SK-N-SH treated with all-trans-retinoic acid at 6 μM for 48 hours (cell line): ENCODE data around the gene DEDD2.

Experiments
- ATAC-seq: fragments of 200-7000 bp; cut with Tn5 transposase; 3 replicates; pipeline ENCODE4 v1.9.1; 2020; ENCODE audit warnings: mild to moderate bottlenecking, moderate library complexity
- ARNTL ChIP-seq: fragments of 450-650 bp; formaldehyde crosslinking; IDR thresholded peaks from 2 replicates; pipeline ENCODE4 v1.5.0; 2020; ENCODE audit warnings: low read depth, mild to moderate bottlenecking, moderate library complexity, borderline replicate concordance
- BACH2 ChIP-seq: fragments of 250-450 bp; sonication (Bioruptor Pico); IDR thresholded peaks from 2 replicates; pipeline ENCODE4 v1.9.0; 2021; ENCODE audit warnings: mild to moderate bottlenecking, borderline replicate concordance
- CSDC2 ChIP-seq: fragments of 250-450 bp; sonication (Bioruptor Pico); IDR thresholded peaks from 2 replicates; pipeline ENCODE4 v1.5.0; 2020; ENCODE audit warnings: mild to moderate bottlenecking, moderate library complexity
- ESRRG ChIP-seq: fragments of 250-450 bp; sonication (Bioruptor Pico); IDR thresholded peaks from 2 replicates; pipeline ENCODE4 v1.6.1; 2021; ENCODE audit warnings: mild to moderate bottlenecking
- GLIS3 ChIP-seq: fragments of 250-450 bp; sonication (Bioruptor Pico); IDR thresholded peaks from 2 replicates; pipeline ENCODE4 v1.5.0; 2020; ENCODE audit warnings: mild to moderate bottlenecking, moderate library complexity
- ISL1 ChIP-seq: fragments of 250-450 bp; sonication (Bioruptor Pico); IDR thresholded peaks from 2 replicates; pipeline ENCODE4 v2.1.2; 2022; ENCODE audit warnings: mild to moderate bottlenecking, moderate library complexity
- OSR1 ChIP-seq: fragments of 250-450 bp; sonication (Bioruptor Pico); IDR thresholded peaks from 2 replicates; pipeline ENCODE4 v1.8.0; 2022; ENCODE audit warnings: moderate library complexity, mild to moderate bottlenecking, inconsistent platforms
- PPARA ChIP-seq: fragments of 250-450 bp; sonication (Bioruptor Pico); IDR thresholded peaks from 2 replicates; pipeline ENCODE4 v1.5.0; 2020; ENCODE audit warnings: mild to moderate bottlenecking, borderline replicate concordance
- RARB ChIP-seq: fragments of 250-450 bp; sonication (Bioruptor Pico); IDR thresholded peaks from 2 replicates; pipeline ENCODE4 v1.8.0; 2021; ENCODE audit warnings: mild to moderate bottlenecking, moderate library complexity
- TCF4 ChIP-seq: fragments of 250-450 bp; sonication (Bioruptor Pico); IDR thresholded peaks from 2 replicates; pipeline ENCODE4 v1.8.0; 2021; ENCODE audit warnings: mild to moderate bottlenecking, moderate library complexity, borderline replicate concordance
- TOX ChIP-seq: fragments of 250-450 bp; sonication (Bioruptor Pico); IDR thresholded peaks from 2 replicates; pipeline ENCODE4 v1.8.0; 2021; ENCODE audit warnings: mild to moderate bottlenecking, moderate library complexity, borderline replicate concordance
- ZC3H10 ChIP-seq: fragments of 250-450 bp; sonication (Bioruptor Pico); IDR thresholded peaks from 2 replicates; pipeline ENCODE4 v1.5.1; 2021; ENCODE audit warnings: mild to moderate bottlenecking, moderate library complexity
- ZFP3 ChIP-seq: fragments of 250-450 bp; sonication (Bioruptor Pico); IDR thresholded peaks from 2 replicates; pipeline ENCODE4 v1.5.0; 2020; ENCODE audit warnings: mild to moderate bottlenecking, moderate library complexity
- ZFP30 ChIP-seq: fragments of 450-650 bp; formaldehyde crosslinking; IDR thresholded peaks from 2 replicates; pipeline ENCODE4 v1.5.0; 2022; ENCODE audit warnings: mild to moderate bottlenecking, moderate library complexity
- ZNF565 ChIP-seq: fragments of 450-650 bp; formaldehyde crosslinking; conservative IDR thresholded peaks from 2 replicates; pipeline ENCODE4 v1.5.0; 2020; ENCODE audit warnings: low read depth, mild to moderate bottlenecking, moderate library complexity
- ZNF70 ChIP-seq: fragments of 450-650 bp; formaldehyde crosslinking; IDR thresholded peaks from 2 replicates; pipeline ENCODE4 v1.5.0; 2020; ENCODE audit warnings: mild to moderate bottlenecking, moderate library complexity
- ZNF8 ChIP-seq: fragments of 450-650 bp; formaldehyde crosslinking; IDR thresholded peaks from 2 replicates; pipeline ENCODE4 v1.5.0; 2020; ENCODE audit warnings: mild to moderate bottlenecking, moderate library complexity
- TF ChIP-seq, protein P1 (sequence below): fragments of 250-450 bp; sonication (Bioruptor Pico); IDR thresholded peaks from 2 replicates; pipeline ENCODE4 v1.8.0; 2020; ENCODE audit warnings: mild to moderate bottlenecking, moderate library complexity, borderline replicate concordance
- TF ChIP-seq, protein P2 (sequence below): fragments of 250-450 bp; sonication (Bioruptor Pico); IDR thresholded peaks from 2 replicates; pipeline ENCODE4 v1.8.0; 2021; ENCODE audit warnings: low read depth, mild to moderate bottlenecking, moderate library complexity, borderline replicate concordance
- TF ChIP-seq, protein P3 (sequence below): fragments of 250-450 bp; sonication (Bioruptor Pico); IDR thresholded peaks from 2 replicates; pipeline ENCODE4 v1.5.0; 2020; ENCODE audit warnings: mild to moderate bottlenecking, moderate library complexity
- TF ChIP-seq, protein P4 (sequence below): fragments of 250-450 bp; sonication (Bioruptor Pico); IDR thresholded peaks from 2 replicates; pipeline ENCODE4 v1.5.1; 2020; ENCODE audit warnings: low read depth, mild to moderate bottlenecking, moderate library complexity
- TF ChIP-seq, protein P5 (sequence below): fragments of 250-450 bp; sonication (Bioruptor Pico); IDR thresholded peaks from 2 replicates; pipeline ENCODE4 v1.5.1; 2021; ENCODE audit warnings: mild to moderate bottlenecking, moderate library complexity

The DEDD2 gene

DNA sequence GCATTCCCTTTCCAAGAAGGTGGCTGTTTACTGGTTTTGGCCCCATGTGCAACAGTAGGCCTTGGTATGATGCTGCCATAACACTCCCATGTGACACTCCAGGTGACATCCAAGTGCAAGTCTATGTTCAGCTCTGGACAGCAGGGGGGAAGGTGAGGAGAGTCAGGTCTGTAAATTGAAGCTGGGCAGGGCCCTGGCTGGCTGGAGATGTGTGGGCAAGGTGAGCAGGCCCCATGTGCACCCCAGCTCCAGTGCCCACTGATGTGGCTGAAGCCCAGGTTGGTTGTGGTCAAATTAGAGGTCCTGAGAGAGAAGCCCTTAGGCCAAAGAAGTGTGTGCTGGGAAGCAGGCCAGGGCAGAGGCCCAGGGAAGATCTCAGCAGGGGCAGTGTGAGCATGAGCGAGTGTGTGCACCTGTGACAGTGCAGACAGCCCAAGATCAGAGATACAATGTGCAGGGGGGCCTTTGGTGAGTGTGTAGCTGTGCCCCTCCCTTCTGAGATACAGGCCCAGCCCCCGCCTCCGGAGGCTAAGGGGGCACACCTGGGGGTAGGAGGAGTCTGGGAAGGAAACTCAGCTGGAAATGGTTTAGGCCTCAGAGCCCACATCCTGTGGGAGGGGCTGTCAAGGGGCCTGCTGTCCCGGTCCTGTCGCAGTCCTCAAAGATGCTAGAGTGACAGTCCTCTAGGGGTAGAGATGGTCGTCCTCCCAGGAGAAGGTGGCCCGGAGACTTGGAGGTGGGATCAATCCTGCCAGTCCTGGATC lies 18.6 kb downstream of the DEDD2 start:
- TF ChIP-seq ZC3H10: no peak
- TF ChIP-seq ARNTL: no peak
- TF ChIP-seq GLIS3 (CRISPR knock-in tag): no peak
- TF ChIP-seq ZFP3 (CRISPR knock-in tag): no peak
- no peak for TF ChIP-seq TOX (CRISPR knock-in tag)
- TF ChIP-seq, protein P1, sequence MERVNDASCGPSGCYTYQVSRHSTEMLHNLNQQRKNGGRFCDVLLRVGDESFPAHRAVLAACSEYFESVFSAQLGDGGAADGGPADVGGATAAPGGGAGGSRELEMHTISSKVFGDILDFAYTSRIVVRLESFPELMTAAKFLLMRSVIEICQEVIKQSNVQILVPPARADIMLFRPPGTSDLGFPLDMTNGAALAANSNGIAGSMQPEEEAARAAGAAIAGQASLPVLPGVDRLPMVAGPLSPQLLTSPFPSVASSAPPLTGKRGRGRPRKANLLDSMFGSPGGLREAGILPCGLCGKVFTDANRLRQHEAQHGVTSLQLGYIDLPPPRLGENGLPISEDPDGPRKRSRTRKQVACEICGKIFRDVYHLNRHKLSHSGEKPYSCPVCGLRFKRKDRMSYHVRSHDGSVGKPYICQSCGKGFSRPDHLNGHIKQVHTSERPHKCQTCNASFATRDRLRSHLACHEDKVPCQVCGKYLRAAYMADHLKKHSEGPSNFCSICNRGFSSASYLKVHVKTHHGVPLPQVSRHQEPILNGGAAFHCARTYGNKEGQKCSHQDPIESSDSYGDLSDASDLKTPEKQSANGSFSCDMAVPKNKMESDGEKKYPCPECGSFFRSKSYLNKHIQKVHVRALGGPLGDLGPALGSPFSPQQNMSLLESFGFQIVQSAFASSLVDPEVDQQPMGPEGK: no peak
- no peak for TF ChIP-seq CSDC2
- TF ChIP-seq, protein P2, sequence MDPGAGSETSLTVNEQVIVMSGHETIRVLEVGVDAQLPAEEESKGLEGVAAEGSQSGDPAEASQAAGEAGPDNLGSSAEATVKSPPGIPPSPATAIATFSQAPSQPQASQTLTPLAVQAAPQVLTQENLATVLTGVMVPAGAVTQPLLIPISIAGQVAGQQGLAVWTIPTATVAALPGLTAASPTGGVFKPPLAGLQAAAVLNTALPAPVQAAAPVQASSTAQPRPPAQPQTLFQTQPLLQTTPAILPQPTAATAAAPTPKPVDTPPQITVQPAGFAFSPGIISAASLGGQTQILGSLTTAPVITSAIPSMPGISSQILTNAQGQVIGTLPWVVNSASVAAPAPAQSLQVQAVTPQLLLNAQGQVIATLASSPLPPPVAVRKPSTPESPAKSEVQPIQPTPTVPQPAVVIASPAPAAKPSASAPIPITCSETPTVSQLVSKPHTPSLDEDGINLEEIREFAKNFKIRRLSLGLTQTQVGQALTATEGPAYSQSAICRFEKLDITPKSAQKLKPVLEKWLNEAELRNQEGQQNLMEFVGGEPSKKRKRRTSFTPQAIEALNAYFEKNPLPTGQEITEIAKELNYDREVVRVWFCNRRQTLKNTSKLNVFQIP (CRISPR knock-in tag): no peak
- no peak for TF ChIP-seq RARB
- TF ChIP-seq ESRRG (CRISPR knock-in tag): no peak
- TF ChIP-seq, protein P3, sequence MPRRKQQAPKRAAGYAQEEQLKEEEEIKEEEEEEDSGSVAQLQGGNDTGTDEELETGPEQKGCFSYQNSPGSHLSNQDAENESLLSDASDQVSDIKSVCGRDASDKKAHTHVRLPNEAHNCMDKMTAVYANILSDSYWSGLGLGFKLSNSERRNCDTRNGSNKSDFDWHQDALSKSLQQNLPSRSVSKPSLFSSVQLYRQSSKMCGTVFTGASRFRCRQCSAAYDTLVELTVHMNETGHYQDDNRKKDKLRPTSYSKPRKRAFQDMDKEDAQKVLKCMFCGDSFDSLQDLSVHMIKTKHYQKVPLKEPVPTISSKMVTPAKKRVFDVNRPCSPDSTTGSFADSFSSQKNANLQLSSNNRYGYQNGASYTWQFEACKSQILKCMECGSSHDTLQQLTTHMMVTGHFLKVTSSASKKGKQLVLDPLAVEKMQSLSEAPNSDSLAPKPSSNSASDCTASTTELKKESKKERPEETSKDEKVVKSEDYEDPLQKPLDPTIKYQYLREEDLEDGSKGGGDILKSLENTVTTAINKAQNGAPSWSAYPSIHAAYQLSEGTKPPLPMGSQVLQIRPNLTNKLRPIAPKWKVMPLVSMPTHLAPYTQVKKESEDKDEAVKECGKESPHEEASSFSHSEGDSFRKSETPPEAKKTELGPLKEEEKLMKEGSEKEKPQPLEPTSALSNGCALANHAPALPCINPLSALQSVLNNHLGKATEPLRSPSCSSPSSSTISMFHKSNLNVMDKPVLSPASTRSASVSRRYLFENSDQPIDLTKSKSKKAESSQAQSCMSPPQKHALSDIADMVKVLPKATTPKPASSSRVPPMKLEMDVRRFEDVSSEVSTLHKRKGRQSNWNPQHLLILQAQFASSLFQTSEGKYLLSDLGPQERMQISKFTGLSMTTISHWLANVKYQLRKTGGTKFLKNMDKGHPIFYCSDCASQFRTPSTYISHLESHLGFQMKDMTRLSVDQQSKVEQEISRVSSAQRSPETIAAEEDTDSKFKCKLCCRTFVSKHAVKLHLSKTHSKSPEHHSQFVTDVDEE (CRISPR knock-in tag): no peak
- TF ChIP-seq ZNF70 (CRISPR knock-in tag): no peak
- TF ChIP-seq, protein P4, sequence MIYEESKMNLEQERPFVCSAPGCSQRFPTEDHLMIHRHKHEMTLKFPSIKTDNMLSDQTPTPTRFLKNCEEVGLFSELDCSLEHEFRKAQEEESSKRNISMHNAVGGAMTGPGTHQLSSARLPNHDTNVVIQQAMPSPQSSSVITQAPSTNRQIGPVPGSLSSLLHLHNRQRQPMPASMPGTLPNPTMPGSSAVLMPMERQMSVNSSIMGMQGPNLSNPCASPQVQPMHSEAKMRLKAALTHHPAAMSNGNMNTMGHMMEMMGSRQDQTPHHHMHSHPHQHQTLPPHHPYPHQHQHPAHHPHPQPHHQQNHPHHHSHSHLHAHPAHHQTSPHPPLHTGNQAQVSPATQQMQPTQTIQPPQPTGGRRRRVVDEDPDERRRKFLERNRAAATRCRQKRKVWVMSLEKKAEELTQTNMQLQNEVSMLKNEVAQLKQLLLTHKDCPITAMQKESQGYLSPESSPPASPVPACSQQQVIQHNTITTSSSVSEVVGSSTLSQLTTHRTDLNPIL (CRISPR knock-in tag): no peak
- TF ChIP-seq ZNF565 (CRISPR knock-in tag): no peak
- no peak for TF ChIP-seq ZNF8 (CRISPR knock-in tag)
- TF ChIP-seq, protein P5, sequence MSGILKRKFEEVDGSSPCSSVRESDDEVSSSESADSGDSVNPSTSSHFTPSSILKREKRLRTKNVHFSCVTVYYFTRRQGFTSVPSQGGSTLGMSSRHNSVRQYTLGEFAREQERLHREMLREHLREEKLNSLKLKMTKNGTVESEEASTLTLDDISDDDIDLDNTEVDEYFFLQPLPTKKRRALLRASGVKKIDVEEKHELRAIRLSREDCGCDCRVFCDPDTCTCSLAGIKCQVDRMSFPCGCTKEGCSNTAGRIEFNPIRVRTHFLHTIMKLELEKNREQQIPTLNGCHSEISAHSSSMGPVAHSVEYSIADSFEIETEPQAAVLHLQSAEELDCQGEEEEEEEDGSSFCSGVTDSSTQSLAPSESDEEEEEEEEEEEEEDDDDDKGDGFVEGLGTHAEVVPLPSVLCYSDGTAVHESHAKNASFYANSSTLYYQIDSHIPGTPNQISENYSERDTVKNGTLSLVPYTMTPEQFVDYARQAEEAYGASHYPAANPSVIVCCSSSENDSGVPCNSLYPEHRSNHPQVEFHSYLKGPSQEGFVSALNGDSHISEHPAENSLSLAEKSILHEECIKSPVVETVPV (CRISPR knock-in tag): no peak
- TF ChIP-seq BACH2: no peak
- TF ChIP-seq OSR1 (CRISPR knock-in tag): no peak
- TF ChIP-seq ZFP30 (CRISPR knock-in tag): no peak
- no peak for TF ChIP-seq PPARA (CRISPR knock-in tag)
- ATAC-seq: no peak

DNA sequence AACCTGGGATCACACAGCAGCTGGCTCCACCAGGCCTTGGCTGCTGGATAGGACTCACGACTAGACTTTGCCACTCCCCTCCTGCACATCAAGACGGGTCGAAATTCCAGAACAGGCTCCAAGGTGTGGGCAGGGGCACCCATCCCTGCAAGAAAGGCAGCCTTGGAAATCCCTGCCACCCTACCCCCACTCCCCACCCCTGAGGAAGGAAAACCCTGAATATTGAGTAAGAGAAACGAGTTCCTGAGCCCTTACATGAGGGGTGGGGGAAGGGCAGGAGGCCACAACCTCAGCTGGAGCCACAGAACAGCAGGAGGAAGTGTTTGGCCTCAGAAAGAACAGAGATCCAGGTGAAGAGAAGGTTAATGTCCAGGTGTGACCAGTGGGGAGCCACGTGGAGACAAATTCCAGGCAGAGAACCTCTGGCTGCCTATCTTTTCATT lies 20.1 kb downstream of the DEDD2 start:
- no peak for ATAC-seq
- TF ChIP-seq ISL1 (CRISPR knock-in tag): no peak
- no peak for TF ChIP-seq TCF4
- TF ChIP-seq ZFP3 (CRISPR knock-in tag): no peak
- no peak for TF ChIP-seq ZC3H10
- TF ChIP-seq, protein P4 (CRISPR knock-in tag): no peak
- TF ChIP-seq, protein P1: no peak
- TF ChIP-seq, protein P5 (CRISPR knock-in tag): no peak
- no peak for TF ChIP-seq ESRRG (CRISPR knock-in tag)
- no peak for TF ChIP-seq OSR1 (CRISPR knock-in tag)
